Spleen (tissue), 7 donors: ENCODE results near the gene STS.
"Not testable (repeated sequence)": the region's sequence is repeated elsewhere in the genome, so short reads cannot be mapped to it uniquely, and the experiment has no call there.

Experiments used
- POLR2A ChIP-seq, 3 donors: fragments of 450-650 bp; IDR thresholded peaks; one replicate each; pipeline ENCODE4 v1.5.1; 2017; ENCODE audit warnings: antibody characterized with exemption in 3 of 3, mild to moderate bottlenecking in 1 of 3
- POLR2AphosphoS5 ChIP-seq, 3 donors: sonication (generic); formaldehyde crosslinking; IDR thresholded peaks; one replicate each; pipeline ENCODE4 v1.5.1; 2017; ENCODE audit warnings: antibody characterized with exemption in 3 of 3
- TF ChIP-seq, protein P1 (sequence below), 11 experiments: fragments of 200-600 bp in 7 of 11; fragments of 450-650 bp in 4 of 11; sonication (generic) in 4 of 11; IDR thresholded peaks in 8 of 11; conservative IDR thresholded peaks in 3 of 11; 1 replicate in 7 of 11; 2 replicates in 4 of 11; pipeline versions ENCODE4 v1.4.0 to v1.8.0; 2016 to 2021; ENCODE audit warnings: antibody characterized with exemption in 11 of 11, inconsistent platforms in 4 of 11, mild to moderate bottlenecking in 1 of 11
- donor health status: DM: no; HTN: no; CAD: no; lungs with moderate emphysema.
- donor health status: DM: no; HTN: no; CAD: no.
- donor health status: DM: no; HTN: no; CAD: no.

DNA sequence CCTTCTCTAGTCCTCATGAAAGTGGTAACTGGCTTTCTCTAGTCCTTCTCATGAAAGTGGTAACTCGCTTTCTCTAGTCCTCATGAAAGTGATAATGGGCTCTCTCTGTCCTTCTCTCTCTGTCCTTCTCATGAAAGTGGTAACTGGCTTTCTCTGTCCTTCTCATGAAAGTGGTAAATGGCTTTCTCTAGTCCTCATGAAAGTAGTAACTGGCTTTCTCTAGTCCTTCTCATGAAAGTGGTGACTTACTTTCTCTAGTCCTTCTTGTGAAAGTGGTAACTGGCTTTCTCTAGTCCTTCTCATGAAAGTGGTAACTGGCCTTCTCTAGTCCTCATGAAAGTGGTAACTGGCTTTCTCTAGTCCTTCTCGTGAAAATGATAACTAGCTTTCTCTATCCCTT, 31.3 kb downstream of the STS start:
- TF ChIP-seq, protein P1, sequence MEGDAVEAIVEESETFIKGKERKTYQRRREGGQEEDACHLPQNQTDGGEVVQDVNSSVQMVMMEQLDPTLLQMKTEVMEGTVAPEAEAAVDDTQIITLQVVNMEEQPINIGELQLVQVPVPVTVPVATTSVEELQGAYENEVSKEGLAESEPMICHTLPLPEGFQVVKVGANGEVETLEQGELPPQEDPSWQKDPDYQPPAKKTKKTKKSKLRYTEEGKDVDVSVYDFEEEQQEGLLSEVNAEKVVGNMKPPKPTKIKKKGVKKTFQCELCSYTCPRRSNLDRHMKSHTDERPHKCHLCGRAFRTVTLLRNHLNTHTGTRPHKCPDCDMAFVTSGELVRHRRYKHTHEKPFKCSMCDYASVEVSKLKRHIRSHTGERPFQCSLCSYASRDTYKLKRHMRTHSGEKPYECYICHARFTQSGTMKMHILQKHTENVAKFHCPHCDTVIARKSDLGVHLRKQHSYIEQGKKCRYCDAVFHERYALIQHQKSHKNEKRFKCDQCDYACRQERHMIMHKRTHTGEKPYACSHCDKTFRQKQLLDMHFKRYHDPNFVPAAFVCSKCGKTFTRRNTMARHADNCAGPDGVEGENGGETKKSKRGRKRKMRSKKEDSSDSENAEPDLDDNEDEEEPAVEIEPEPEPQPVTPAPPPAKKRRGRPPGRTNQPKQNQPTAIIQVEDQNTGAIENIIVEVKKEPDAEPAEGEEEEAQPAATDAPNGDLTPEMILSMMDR (IDR thresholded peaks at IDR 0.05 in 8 of 11, conservative IDR thresholded peaks at IDR 0.05 in 3 of 11): not testable (repeated sequence)
- not testable (repeated sequence) for TF ChIP-seq POLR2A, POLR2AphosphoS5 (IDR thresholded peaks at IDR 0.05)
